GM18517 (cell line): ENCODE results near the gene PGK2.
A peak's percentile ranks its signal among the peaks of the same experiment; 100 is the strongest.
"Not testable (repeated sequence)": the region's sequence is repeated elsewhere in the genome, so short reads cannot be mapped to it uniquely, and the experiment has no call there.

Source experiments
- ATAC-seq: cut with Tn5 transposase; IDR thresholded peaks from one replicate; pipeline ENCODE4 v1.9.1; 2021; ENCODE audit warnings: mild to moderate bottlenecking, moderate library complexity; ENCODE audit not compliant: unreplicated experiment

Gene PGK2

DNA sequence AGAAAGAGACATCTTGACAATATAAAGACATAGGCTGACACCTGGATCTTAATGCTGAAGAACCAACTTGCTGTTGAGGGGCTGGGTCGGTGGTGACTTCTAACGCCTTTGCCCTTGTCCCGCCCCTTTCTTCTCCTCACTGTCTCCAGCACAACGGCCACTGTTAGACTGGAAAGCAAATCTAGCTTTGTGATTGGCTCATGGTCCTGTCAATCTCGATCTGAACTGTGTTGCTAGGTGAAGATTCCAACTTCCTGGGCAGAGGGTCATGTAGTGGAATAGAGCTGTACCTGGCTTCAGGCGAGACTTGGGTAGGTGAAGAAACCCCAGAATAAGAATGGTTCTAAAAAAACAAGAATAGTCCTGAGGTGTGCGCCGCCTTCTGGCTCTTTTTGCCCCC, at the start of gene PGK2:
Gene PGK2, minus strand, starts transcription at position 110 of the 400 bp plus-strand sequence. Its CDS starts 98 bp downstream, at position 12.
- no peak for ATAC-seq

DNA sequence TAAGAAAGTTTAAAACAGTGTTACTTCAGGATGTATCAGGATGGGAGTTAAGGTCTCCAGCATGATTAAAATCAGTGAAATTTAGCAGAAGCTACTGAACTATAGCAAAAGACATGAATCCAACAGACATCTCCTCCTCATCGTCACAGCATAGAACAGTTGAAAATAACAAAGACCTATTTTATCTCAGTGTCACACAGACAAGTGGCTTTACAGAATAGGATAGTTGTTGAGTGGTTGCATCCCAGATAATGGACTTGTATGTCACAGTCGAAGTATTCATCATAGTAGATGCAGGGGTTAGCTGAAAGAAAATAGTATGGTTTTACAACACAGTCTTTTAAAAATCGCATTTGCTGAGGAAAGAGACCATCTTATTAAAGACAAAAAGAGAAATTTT, 48.1 kb upstream of the PGK2 start:
- no peak for ATAC-seq

- no peak for ATAC-seq
Measured at GRCh38 chr6:49833386-49833785, 46.3 kb upstream of the PGK2 start.

DNA sequence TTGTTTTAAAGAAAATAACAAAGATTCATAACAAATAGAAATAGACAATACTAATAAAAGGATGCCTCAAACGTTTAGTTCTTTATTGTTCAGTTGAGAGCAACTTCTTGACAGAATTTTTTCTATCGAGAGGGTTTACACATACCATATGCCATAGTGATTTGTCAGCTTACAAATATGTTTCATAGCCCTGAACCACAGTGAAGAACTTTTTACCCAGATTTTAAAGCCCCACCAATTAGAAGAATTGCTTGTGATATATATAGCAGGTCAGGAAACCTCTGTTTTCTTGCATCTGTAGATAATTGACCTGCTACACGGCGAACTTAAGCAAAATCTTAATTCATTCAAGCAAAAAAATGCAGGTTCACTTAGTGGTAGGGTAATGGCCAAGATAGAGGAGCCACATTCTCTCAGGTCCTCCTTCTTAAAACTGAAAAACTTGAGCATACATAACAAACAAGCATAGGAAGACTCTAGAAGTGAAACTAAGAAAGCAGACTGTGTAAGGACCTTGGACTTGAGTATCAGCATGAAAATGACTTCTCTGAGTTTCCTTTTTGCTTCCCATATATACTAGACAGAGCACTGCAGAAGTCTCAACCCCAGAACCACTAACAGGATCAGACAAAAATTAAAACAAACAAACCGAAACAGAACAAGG, 39.8 kb upstream of the PGK2 start:
- peak; percentile 99 for ATAC-seq

DNA sequence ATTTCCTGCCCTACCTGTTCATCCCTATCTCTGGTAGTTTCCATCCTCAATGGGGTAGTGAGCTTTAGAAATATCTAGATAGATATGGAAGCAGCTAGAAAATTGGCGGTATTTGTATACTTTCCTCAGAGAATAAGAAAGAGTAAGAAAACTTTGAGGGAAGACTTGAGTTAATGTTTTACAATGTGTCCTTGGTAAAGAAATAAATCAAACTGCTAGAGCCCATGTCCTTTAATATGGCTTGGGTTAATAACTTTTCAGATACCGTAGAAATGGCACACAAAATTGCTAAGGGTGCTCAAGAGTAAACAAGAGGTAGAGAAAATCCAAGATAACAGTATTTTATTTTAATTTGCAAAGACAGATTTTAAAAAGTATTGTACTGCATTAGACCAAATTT, 28.1 kb upstream of the PGK2 start:
- no peak for ATAC-seq

- ATAC-seq: no peak
Measured at GRCh38 chr6:49813248-49813647, 26.2 kb upstream of the PGK2 start.

DNA sequence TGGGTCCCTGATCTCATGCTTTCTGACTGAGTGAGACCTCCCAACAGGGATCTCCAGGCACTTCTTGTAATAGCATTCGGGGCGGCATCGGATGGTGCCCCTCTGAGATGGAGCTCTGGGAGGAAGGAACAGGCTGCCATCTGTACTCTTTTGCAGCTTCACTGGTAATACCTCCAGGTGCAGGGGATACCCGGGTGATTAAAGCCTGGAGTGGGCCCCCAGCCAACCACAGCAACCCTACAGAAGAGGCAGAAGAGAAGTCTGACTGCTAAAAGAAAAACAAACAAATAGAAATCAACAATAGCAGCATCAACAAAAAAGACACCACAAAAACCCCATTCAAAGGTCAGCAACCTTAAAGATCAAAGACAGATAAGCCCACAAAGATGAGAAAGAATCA, 19.1 kb upstream of the PGK2 start:
- no peak for ATAC-seq

DNA sequence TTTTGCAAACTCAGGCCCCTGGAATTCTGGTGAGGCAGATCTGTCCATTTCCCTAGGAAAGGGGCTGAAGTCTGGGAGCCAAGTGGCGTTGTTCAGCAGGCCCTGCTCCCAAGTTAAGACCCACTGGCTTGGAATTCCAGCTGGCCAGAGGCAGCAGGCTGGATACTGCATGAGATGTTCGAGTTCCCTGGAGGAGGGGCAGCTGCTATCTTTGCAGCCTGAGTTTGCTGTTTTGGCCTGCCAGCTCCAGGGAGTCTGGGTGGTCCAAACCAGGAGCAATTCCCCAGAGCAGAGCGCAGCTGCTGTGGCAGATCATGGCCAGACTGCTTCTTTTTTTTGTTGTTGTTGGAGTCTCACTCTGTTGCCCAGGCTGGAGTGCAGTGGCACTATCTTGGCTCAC, 18.2 kb upstream of the PGK2 start:
- no peak for ATAC-seq

DNA sequence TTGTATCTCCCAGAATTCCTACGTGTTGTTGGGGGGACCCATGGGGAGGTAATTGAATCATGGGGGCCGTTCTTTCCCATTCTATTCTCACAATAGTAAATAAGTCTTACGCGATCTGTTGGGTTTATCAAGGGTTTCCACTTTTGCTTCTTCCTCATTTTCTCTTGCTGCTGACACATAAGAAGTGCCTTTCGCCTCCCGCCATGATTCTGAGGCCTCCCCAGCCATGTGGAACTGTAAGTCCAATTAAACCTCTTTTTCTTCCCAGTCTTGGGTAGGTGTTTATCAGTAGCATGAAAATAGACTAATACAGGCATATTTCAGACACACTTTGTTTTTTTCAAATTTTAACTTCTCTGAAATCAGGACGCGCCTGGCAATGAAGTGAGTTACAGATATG, 14.4 kb upstream of the PGK2 start:
- ATAC-seq: no peak

DNA sequence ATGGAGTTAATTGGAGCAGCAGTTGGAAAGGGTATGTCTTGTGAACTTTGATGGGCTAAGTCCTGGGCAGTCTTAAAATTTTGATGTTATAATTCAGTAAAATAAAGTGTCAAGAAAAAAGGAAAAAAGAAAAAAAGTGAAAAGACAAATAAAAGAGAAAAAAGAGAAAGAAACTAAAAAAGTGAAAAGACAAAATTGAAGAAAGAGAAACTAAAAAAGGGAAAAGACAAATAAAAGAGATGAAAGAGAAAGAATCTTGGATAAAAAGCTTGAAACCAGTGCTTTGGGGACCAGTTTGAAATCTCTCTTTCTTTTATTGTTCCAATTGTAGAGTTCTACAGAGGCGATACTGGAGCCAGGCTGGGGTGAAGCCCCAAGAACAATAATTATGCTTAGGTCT, 12.0 kb upstream of the PGK2 start:
- no peak for ATAC-seq

GRCh38 chr6:49796842-49797455, 9.9 kb upstream of the PGK2 start:
- not testable (repeated sequence) for ATAC-seq

DNA sequence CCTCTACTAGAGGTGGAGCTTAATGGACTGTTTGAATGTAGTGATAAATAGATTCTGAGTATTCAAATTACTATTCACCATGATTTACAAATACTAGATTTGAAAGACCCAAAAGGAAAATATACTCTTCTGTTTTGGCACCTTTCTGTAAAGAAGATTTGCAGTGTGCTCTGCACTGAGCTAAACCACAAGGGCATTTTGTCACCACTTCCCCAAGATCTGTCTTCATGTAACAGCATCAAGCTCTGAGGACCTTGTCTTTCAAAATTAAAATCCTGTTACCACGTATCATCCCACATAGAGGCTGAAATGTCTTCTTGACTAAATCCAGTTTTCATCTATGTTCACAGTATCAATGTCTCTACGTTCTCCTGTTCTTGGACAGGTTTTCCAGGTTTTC, 3.3 kb upstream of the PGK2 start:
- no peak for ATAC-seq

DNA sequence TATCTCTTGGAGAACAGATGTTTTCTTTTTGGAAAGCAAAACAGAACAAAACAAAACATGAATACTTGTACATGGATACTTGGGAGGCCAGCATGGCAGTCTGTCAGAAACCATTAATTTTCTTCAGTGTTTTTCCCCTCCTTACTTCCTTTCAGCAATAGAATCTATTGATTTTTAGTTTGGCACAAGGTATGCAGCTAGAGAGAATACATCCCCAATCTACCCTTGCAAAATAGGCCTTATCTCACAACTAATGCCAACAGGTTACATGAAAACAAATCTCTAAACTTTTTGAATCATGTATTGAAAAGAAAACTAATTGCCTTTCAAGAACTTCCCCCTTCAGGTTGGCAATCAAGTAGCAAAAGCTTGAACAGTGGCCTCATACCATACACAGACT, 2.8 kb downstream of the PGK2 start:
- ATAC-seq: no peak

DNA sequence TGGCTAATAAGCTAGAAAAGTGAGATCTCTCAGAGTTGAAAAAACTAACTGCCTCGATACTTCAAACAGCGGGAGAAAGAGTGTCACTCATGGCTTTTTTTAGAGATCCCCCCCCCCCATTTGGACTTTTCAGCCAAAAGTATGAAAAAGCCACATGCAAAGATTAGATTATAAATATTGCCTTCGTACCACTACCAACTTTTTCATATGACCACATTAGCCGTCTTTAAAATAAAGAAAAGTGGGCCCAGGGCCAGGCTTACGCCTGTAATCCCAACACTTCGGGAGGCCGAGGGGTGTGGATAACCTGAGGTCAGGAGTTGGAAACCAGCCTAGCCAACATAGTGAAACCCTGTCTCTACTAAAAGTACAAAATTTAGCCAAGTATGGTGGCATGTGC, 4.4 kb downstream of the PGK2 start:
- no peak for ATAC-seq

DNA sequence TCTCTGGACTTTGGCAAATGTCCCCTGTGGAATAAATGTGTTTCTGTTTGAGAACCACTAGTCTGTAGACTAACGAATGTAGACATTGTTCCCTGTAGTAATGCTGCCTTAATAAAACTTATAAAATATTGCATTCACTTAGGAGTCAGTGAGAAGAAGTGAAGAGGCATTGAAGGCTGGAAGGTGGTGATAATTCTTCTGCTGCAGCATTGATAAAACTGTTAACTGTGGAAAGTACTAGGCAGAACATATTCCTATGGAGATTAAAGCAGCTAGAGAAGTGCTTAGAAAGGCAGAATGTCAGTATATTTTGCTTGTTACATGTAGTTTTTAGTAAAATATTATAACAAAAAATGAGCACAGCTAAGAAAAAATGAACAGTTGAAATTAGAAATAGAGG, 4.8 kb downstream of the PGK2 start:
- no peak for ATAC-seq

DNA sequence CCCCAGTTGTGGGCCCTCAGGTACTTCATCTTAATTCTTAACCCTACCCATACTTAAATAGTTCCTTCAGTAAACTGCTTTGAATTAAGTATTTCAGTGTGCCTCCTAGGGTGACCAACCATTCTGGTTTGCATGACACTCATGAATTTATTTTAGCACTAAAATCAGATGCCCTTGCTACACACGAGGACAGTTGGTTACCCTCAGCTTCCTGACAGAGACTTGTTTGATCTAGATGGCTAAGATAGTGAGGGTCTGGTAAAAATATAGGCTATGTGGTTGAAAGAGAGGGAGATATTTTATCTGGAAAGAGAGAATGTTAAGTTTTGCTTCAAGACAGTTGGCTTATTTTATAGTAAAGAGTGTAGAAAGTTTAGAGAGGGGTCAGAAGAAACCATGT, 10.6 kb downstream of the PGK2 start:
- no peak for ATAC-seq

DNA sequence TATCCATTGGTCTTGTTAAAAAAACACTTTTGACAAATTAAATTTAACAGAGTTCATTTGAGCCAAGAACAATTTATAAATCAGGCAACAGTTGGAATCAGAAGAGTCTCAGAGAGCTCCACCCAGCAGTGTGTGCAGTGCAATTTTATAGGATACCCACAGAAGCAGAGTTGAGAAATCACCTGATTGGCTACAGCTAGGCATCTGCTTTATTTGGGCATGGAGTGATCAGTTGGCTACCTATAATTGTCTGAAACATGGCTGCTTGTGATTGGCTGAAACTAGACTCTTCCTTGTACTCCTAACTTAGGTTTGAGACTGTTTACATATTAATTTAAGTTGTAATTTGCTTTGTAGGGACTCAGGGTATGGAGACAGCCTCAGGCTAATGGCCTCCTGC, 12.0 kb downstream of the PGK2 start:
- ATAC-seq: no peak

DNA sequence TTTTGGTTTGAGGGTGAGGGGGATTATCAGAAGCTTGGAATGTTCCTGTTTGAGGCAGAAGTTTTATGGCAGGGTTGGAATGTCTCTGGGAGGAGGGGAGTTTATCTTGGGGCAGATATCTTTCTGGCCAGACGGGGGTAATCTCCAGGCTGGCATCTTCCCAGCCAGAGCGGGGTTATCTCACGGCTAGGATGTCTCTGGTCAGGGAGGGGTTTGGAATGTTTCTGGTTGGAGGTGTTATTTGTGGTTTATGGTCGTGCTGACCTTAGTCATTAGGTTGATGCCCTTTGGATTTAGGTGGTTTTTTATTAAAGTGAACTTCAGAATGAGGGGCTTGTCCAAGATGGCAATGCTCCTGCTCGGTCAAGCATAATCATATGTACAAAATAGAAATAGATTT, 14.8 kb downstream of the PGK2 start:
- no peak for ATAC-seq

- no peak for ATAC-seq
Measured at GRCh38 chr6:49766762-49767161, 20.3 kb downstream of the PGK2 start.

GRCh38 chr6:49764571-49765236, 22.4 kb downstream of the PGK2 start:
- no peak for ATAC-seq

DNA sequence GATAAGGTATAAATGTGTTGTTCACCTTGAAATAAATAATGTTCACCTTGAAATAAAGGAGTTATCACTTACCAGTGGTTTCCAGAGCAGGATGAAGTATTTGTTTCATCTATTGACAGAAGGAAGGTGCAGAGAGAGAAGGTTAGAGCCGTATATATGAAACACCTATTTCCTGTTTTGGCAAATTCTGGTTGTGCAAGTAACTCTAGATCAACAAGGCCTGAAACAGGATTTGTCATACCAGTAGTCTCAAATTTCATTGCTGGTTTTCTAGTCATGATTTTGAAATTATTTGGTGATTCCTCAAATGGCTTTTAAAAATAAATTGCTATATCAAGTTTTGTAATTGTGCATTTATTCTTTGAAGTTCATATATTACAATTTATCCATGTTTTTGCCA, 42.8 kb downstream of the PGK2 start, which contains the start of gene CRISP3:
Gene CRISP3, minus strand, starts transcription at position 130 of the 400 bp plus-strand sequence. Its CDS starts 21 bp downstream, at position 109.
- no peak for ATAC-seq

DNA sequence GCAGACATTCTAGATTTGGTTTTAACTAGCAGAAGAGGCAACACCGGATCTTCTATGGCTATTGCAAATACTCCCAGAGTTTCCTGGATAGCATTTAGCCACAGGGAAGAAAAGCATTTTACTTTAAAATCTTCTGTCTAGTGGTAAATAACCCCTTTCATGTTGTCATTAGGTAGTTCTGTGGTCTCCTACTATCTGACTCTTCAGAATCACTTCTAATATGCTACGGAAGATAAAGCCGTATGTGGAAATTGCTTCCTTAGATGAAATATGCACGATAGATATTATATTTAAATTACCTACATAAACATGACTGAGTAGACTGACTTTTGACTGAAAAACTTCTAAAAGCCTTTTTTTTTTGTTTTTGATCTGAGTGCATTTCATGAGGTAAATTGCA, 43.7 kb downstream of the PGK2 start:
- no peak for ATAC-seq
